ENCODE data around the gene TLCD3B. TPM values are rescaled to one million over a fixed set of nuclear protein-coding genes. Genes with fewer than 3 reads are reported as not detected.
A peak's percentile ranks its signal among the peaks of the same experiment; 100 is the strongest.

TLCD3B gene, protein sequence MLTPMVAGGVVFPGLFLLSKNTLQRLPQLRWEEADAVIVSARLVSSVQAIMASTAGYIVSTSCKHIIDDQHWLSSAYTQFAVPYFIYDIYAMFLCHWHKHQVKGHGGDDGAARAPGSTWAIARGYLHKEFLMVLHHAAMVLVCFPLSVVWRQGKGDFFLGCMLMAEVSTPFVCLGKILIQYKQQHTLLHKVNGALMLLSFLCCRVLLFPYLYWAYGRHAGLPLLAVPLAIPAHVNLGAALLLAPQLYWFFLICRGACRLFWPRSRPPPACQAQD
- total RNA-seq = 1 to 10 TPM; 1.2 to 2.0 TPM

DNA sequence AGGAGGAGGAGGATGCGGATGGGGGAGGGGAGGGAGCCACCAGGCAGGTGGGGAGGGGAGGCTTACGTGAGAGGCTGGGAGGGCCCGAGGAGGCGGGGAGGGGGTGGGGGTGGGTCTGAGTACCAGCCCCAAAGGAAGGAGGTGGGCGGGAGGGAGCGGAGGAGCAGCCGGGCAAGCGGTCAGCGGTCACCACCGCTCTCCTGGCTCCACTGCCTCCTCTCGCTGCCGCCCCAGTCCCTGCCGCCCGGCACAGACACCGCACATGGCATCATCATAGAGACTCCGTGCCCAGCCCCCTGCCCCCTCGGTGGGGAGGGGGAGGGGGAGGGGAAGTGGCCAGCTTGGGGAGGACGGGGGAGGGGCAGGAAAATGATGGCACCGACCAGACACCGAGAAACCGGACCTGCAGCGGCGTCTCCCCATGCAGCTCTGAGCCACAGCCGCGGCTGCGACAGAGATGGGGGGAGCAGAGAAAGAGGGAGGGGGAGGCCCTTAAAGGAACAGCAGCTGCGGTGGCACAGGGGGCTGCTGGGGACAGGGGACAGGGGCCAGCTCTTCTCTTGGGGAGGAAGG, at the start of gene TLCD3B:
Gene TLCD3B, minus strand, starts transcription at position 431 of the 573 bp plus-strand sequence. CDS start 744 bp downstream, outside the sequence.
- Mint-ChIP-seq H3K4me3 (peak within 1 kb of the TSS; percentile 29), H3K27ac (no peak within 1 kb of the TSS), H3K36me3 (no peaks in the 10 kb centered on the region), H3K27me3 (peaks cover 79% of the 10 kb centered on the region), H3K4me1 (peaks cover 6% of the 10 kb centered on the region), H3K9me3 (no peaks in the 10 kb centered on the region)
- no peak for DNase-seq

DNA sequence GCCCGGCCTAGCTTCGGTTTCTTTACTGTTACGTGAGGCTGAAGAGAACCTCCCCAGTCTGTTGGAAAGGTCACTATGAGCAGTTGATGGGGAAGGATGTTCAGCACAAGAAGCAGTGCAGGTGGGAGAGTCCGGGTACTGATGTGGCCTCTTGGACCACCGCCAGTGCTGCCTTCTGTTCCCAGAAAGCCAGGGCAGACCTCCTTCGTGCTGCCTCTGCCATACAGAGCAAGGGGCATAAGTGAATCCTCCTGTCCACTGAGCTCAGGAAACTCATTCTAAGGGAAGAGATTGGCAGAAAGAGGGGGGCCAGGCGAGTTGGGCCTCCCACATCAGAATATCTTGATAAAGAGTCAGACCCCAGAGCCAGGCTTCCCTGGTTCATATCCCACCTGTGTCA, 48.4 kb upstream of the TLCD3B start:
- no peak overlapping the region for H3K4me3 Mint-ChIP-seq
- no peaks in the 10 kb centered on the region for H3K9me3 Mint-ChIP-seq
- DNase-seq = no peak
- H3K4me1 Mint-ChIP-seq = peaks cover 32% of the 10 kb centered on the region
- no peaks in the 10 kb centered on the region for H3K27me3 Mint-ChIP-seq
- H3K27ac Mint-ChIP-seq = peak overlapping the region; percentile 25
- peaks cover 40% of the 10 kb centered on the region for H3K36me3 Mint-ChIP-seq

DNA sequence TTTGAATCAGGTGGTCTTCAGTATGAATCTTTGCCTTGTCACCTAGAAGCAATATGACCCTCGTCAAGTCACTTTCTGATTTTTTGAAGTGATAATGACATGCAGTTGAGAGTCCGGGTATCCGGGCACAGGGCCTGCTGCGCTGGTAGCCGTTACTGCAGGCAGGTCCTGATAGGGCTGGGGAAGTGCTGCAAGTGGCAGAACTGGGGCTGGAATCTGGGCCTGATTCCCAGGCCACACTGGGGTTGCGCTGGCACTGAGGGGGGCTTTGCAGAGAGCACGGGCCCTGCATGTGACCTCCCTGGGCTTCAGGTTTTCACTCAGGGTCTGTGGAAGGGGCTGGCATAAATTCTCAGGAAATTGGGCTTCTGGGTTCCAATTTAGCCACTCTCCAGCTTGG, 47.7 kb upstream of the TLCD3B start:
- Mint-ChIP-seq H3K36me3 (peaks cover 40% of the 10 kb centered on the region), H3K4me3 (no peak overlapping the region), H3K27ac (no peak overlapping the region), H3K9me3 (no peaks in the 10 kb centered on the region), H3K27me3 (no peaks in the 10 kb centered on the region), H3K4me1 (peaks cover 30% of the 10 kb centered on the region)
- no peak for DNase-seq

DNA sequence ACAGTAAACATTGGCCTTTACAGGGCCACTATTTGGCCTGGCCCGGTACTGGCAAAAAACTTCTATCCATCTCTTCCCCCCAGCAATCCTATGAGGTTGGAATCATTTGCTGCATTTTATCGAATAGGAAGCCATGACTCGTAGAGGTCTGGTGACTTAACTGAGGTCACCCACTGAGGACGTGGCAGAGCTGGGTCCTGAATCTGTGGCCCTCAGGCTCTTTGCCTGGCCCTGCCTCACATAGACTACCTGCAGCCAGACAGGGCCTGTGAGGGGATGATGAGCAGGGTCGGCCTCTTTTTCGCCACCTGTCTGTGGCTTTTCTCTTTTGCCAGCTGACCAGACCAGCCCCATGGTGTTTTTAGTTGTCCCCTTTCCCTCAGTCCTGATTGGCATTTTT, 46.6 kb upstream of the TLCD3B start:
- Mint-ChIP-seq H3K9me3 (no peaks in the 10 kb centered on the region), H3K27me3 (no peaks in the 10 kb centered on the region), H3K27ac (peak overlapping the region; percentile 88), H3K4me1 (peaks cover 30% of the 10 kb centered on the region), H3K4me3 (peak overlapping the region; percentile 93), H3K36me3 (peaks cover 36% of the 10 kb centered on the region)
- DNase-seq = no peak

DNA sequence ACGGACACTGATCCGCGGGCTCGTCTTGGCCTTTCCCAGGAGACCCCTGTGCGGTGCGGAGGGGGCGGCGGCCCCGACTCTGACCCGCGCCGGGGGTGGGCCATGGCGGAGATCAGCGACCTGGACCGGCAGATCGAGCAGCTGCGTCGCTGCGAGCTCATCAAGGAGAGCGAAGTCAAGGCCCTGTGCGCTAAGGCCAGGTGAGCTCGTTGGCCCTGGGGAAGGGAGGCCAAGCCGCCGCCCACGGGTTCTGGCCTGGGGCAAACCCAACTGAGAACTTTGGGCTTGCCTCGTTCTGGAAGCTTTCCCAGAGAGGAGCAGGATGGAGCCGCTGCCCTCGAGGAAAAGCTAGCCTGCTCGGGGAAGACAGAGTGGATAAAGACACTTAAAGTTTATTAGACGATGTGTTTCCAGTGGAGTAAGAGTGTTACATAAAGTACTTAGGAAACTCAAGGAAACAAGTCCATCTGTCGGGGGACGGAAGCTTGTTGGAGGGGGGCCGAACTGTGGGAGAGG, 45.3 kb upstream of the TLCD3B start:
- H3K9me3 Mint-ChIP-seq = no peaks in the 10 kb centered on the region
- peak overlapping the region; percentile 93 for H3K4me3 Mint-ChIP-seq
- peaks cover 35% of the 10 kb centered on the region for H3K4me1 Mint-ChIP-seq
- peak overlapping the region; percentile 88 for H3K27ac Mint-ChIP-seq
- peaks cover 42% of the 10 kb centered on the region for H3K36me3 Mint-ChIP-seq
- DNase-seq = no peak
- H3K27me3 Mint-ChIP-seq = no peaks in the 10 kb centered on the region

GRCh38 chr16:30075503-30076275, 44.6 kb upstream of the TLCD3B start, which contains the start of gene PPP4C:
Gene PPP4C (plus strand): TSS chr16:30075994. CDS start chr16:30076378, 384 bp downstream.
- Mint-ChIP-seq H3K4me1 (peaks cover 35% of the 10 kb centered on the region), H3K9me3 (no peaks in the 10 kb centered on the region), H3K4me3 (peak within 1 kb of the TSS; percentile 93), H3K36me3 (peaks cover 46% of the 10 kb centered on the region), H3K27me3 (no peaks in the 10 kb centered on the region), H3K27ac (peak within 1 kb of the TSS; percentile 88)
- DNase-seq = peak; percentile 95

DNA sequence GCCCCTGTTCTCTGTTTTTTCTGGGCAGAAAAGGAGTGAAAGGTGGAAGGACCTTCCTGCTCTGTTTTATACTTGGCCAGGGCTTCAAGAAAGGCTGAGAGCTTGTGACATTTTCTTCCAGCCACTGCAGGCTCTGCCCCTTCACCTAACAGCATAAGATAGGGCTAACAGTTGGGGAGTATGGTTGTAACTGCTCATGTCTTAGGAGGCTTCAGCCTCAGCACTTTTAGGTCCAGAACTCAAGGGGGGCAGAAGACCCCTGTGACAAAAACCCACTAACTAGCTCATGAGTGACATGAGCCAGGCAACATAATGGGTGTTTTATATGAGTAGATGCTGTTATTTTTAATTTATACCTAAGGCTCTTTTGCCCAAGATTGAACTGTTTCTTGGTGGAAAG, 39.4 kb upstream of the TLCD3B start:
- peak overlapping the region; percentile 71 for H3K27ac Mint-ChIP-seq
- H3K9me3 Mint-ChIP-seq = no peaks in the 10 kb centered on the region
- peaks cover 39% of the 10 kb centered on the region for H3K4me1 Mint-ChIP-seq
- no peaks in the 10 kb centered on the region for H3K27me3 Mint-ChIP-seq
- no peak overlapping the region for H3K4me3 Mint-ChIP-seq
- peaks cover 67% of the 10 kb centered on the region for H3K36me3 Mint-ChIP-seq
- DNase-seq = no peak

- Mint-ChIP-seq H3K27me3 (no peaks in the 10 kb centered on the region), H3K9me3 (no peaks in the 10 kb centered on the region), H3K27ac (peak overlapping the region; percentile 87), H3K4me1 (peaks cover 36% of the 10 kb centered on the region), H3K36me3 (peaks cover 73% of the 10 kb centered on the region), H3K4me3 (peak overlapping the region; percentile 18)
- DNase-seq = no peak
These were observed 38.8 kb upstream of the TLCD3B start for GRCh38 chr16:30069611-30070462.

- Mint-ChIP-seq H3K9me3 (no peaks in the 10 kb centered on the region), H3K4me3 (peak overlapping the region; percentile 69), H3K36me3 (peaks cover 79% of the 10 kb centered on the region), H3K4me1 (peaks cover 33% of the 10 kb centered on the region), H3K27me3 (no peaks in the 10 kb centered on the region), H3K27ac (peak overlapping the region; percentile 87)
- DNase-seq = peak; percentile 62
These were observed 37.9 kb upstream of the TLCD3B start for GRCh38 chr16:30068750-30069610.

DNA sequence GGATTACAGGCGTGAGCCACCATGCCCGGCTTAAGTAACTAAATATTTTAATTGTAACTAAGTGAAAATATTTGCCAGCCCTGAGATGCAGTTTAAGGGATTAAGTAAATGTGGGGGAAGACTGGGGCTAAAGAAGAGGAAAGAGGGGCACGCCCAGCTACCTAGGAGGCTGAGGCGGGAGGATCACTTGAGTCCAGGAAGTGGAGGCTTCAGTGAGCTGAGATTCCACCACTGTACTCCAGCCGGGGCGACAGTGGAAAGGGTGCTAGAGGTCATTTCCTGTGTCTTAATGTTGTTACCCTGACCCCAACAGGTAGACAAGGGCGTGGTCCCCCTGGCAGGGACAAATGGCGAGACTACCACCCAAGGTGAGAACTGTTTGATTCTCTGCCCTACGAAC, 37.3 kb upstream of the TLCD3B start:
- Mint-ChIP-seq H3K4me1 (peaks cover 37% of the 10 kb centered on the region), H3K27ac (peak overlapping the region; percentile 87), H3K4me3 (peak overlapping the region; percentile 69), H3K27me3 (no peaks in the 10 kb centered on the region), H3K36me3 (peaks cover 75% of the 10 kb centered on the region), H3K9me3 (no peaks in the 10 kb centered on the region)
- DNase-seq = no peak

- H3K4me3 Mint-ChIP-seq = peak overlapping the region; percentile 99
- H3K36me3 Mint-ChIP-seq = peaks cover 75% of the 10 kb centered on the region
- DNase-seq = no peak
- H3K27me3 Mint-ChIP-seq = no peaks in the 10 kb centered on the region
- H3K9me3 Mint-ChIP-seq = no peaks in the 10 kb centered on the region
- peaks cover 37% of the 10 kb centered on the region for H3K4me1 Mint-ChIP-seq
- peak overlapping the region; percentile 100 for H3K27ac Mint-ChIP-seq
These were observed 36.5 kb upstream of the TLCD3B start for GRCh38 chr16:30067584-30067916.

GRCh38 chr16:30066761-30067583, 35.9 kb upstream of the TLCD3B start:
- no peak for DNase-seq
- peaks cover 35% of the 10 kb centered on the region for H3K4me1 Mint-ChIP-seq
- peak overlapping the region; percentile 99 for H3K4me3 Mint-ChIP-seq
- H3K36me3 Mint-ChIP-seq = peaks cover 72% of the 10 kb centered on the region
- H3K27ac Mint-ChIP-seq = peak overlapping the region; percentile 100
- H3K9me3 Mint-ChIP-seq = no peaks in the 10 kb centered on the region
- H3K27me3 Mint-ChIP-seq = no peaks in the 10 kb centered on the region
